HG03045 (cell line): ENCODE measurements around the gene PRRT3.
"Not testable (repeated sequence)": the region's sequence is repeated elsewhere in the genome, so short reads cannot be mapped to it uniquely, and the experiment has no call there.

Source experiments
- ATAC-seq: cut with Tn5 transposase; IDR thresholded peaks from one replicate; pipeline ENCODE4 v1.9.1; 2021; ENCODE audit warnings: mild to moderate bottlenecking, moderate library complexity; ENCODE audit not compliant: unreplicated experiment

The PRRT3 gene

GRCh38 chr3:9918261-9919038, 33.8 kb downstream of the PRRT3 start:
- ATAC-seq: no peak

GRCh38 chr3:9917820-9918219, 34.4 kb downstream of the PRRT3 start:
- no peak for ATAC-seq

- no peak for ATAC-seq
Measured at GRCh38 chr3:9916734-9917680, 35.2 kb downstream of the PRRT3 start, which contains the start of gene IL17RC. TSS of gene IL17RC (plus strand) at chr3:9917098. CDS start at chr3:9917316, 218 bp downstream.

GRCh38 chr3:9916346-9916733, 35.9 kb downstream of the PRRT3 start:
- no peak for ATAC-seq

GRCh38 chr3:9915254-9916141, 36.7 kb downstream of the PRRT3 start:
- ATAC-seq: no peak

- no peak for ATAC-seq
Measured at GRCh38 chr3:9914559-9915253, 37.5 kb downstream of the PRRT3 start.

GRCh38 chr3:9914011-9914410, 38.2 kb downstream of the PRRT3 start:
- no peak for ATAC-seq

GRCh38 chr3:9913601-9914000, 38.6 kb downstream of the PRRT3 start:
- no peak for ATAC-seq

- no peak for ATAC-seq
Measured at GRCh38 chr3:9912294-9912935, 39.8 kb downstream of the PRRT3 start.

- no peak for ATAC-seq
Measured at GRCh38 chr3:9911863-9912262, 40.3 kb downstream of the PRRT3 start.

- ATAC-seq: no peak
Measured at GRCh38 chr3:9909221-9910013, 42.8 kb downstream of the PRRT3 start.

- no peak for ATAC-seq
Measured at GRCh38 chr3:9908286-9908685, 43.9 kb downstream of the PRRT3 start.

- no peak for ATAC-seq
Measured at GRCh38 chr3:9906480-9906879, 45.7 kb downstream of the PRRT3 start.

GRCh38 chr3:9903904-9904303, 48.3 kb downstream of the PRRT3 start:
- no peak for ATAC-seq

GRCh38 chr3:9903238-9903624, 49.0 kb downstream of the PRRT3 start:
- no peak for ATAC-seq

GRCh38 chr3:9902372-9903237, 49.6 kb downstream of the PRRT3 start, which contains the start of gene IL17RE:
TSS of gene IL17RE (plus strand) at chr3:9902848. CDS start at chr3:9902933, 85 bp downstream.
- no peak for ATAC-seq

GRCh38 chr3:9901967-9902366, 50.2 kb downstream of the PRRT3 start:
- no peak for ATAC-seq

- ATAC-seq: not testable (repeated sequence)
Measured at GRCh38 chr3:9900965-9901415, 51.2 kb downstream of the PRRT3 start.
